K562 (cell line): ENCODE results near the gene NINJ1. TPM values are rescaled to one million over a fixed set of nuclear protein-coding genes. Genes with fewer than 3 reads are reported as not detected.

Source experiments
- ATF1 ChIP-seq, 2 experiments: fragments of 450-650 bp in 1 of 2; IDR thresholded peaks; 2 replicates each; pipeline ENCODE4 v1.6.1; 2016; ENCODE audit warnings: missing compliant biosample characterization in 1 of 2, missing genetic modification characterization in 1 of 2
- CTBP1 ChIP-seq: fragments of 450-650 bp; IDR thresholded peaks from 2 replicates; pipeline ENCODE4 v1.6.1; 2016; ENCODE audit warnings: borderline replicate concordance
- CTCFL ChIP-seq: IDR thresholded peaks from 2 replicates; pipeline ENCODE4 v1.6.1; 2011; ENCODE audit warnings: borderline replicate concordance, low read depth, mild to moderate bottlenecking, moderate library complexity, low read length; ENCODE audit not compliant: insufficient read depth, poor library complexity, severe bottlenecking
- FOS ChIP-seq: IDR thresholded peaks from 3 replicates; pipeline ENCODE4 v1.6.1; 2011; ENCODE audit not compliant: insufficient read length; ENCODE audit errors: extremely low read depth
- PHF20 ChIP-seq: fragments of 450-650 bp; IDR thresholded peaks from 2 replicates; pipeline ENCODE4 v1.6.1; 2018; ENCODE audit not compliant: partially characterized antibody
- SNRNP70 ChIP-seq: fragments of 200-400 bp; formaldehyde crosslinking; optimal IDR thresholded peaks from 2 replicates; pipeline ENCODE3; 2017; ENCODE audit warnings: low read depth, low read length
- XRCC4 ChIP-seq: IDR thresholded peaks from one replicate; pipeline ENCODE4 v1.6.1; 2011; ENCODE audit not compliant: insufficient read depth, insufficient read length; ENCODE audit errors: extremely low read depth
- ZNF274 ChIP-seq: IDR thresholded peaks from 2 replicates; pipeline ENCODE4 v1.6.1; 2011; ENCODE audit warnings: low read depth, mild to moderate bottlenecking, low read length, moderate library complexity, borderline replicate concordance
- ZNF785 ChIP-seq: fragments of 250-450 bp; sonication (Bioruptor Pico); IDR thresholded peaks from 2 replicates; pipeline ENCODE4 v1.4.0; 2020; ENCODE audit warnings: mild to moderate bottlenecking
- polyA plus RNA-seq, 8 experiments: library from polyadenylated mRNA; depleted of rRNA in 4 of 8; stranded (reverse) in 5 of 8; unstranded in 3 of 8; fragments of >200 nt; fragmentation: Nextera tagmentation in 2 of 8; fragmentation: Illumina TruSeq in 1 of 8; extraction: Ambion mirVana in 2 of 8; extraction: Trizol in 1 of 8; gene quantifications; 2 replicates each; pipeline versions ENCODE4 v1.2.1 to v1.2.3, GENCODE V29; 2011 to 2014; ENCODE audit warnings: inconsistent platforms in 1 of 8, missing spikeins in 1 of 8
- total RNA-seq, 7 experiments: library from RNA; depleted of rRNA in 6 of 7; stranded (reverse); fragments of >200 nt in 6 of 7; fragmentation: Illumina TruSeq in 2 of 7; extraction: Trizol in 2 of 7; gene quantifications; 2 replicates each; pipeline versions ENCODE4 v1.2.1 to v1.2.3, GENCODE V29; 2011 to 2021; ENCODE audit warnings: low replicate concordance in 1 of 7

The NINJ1 gene
- total and polyA plus RNA-seq, 9 of the 15 experiments (the other 6 are each of a cell fraction or from before 2014, with no cell fraction given): 0.13 to 8.4 (median 4.9) TPM

DNA sequence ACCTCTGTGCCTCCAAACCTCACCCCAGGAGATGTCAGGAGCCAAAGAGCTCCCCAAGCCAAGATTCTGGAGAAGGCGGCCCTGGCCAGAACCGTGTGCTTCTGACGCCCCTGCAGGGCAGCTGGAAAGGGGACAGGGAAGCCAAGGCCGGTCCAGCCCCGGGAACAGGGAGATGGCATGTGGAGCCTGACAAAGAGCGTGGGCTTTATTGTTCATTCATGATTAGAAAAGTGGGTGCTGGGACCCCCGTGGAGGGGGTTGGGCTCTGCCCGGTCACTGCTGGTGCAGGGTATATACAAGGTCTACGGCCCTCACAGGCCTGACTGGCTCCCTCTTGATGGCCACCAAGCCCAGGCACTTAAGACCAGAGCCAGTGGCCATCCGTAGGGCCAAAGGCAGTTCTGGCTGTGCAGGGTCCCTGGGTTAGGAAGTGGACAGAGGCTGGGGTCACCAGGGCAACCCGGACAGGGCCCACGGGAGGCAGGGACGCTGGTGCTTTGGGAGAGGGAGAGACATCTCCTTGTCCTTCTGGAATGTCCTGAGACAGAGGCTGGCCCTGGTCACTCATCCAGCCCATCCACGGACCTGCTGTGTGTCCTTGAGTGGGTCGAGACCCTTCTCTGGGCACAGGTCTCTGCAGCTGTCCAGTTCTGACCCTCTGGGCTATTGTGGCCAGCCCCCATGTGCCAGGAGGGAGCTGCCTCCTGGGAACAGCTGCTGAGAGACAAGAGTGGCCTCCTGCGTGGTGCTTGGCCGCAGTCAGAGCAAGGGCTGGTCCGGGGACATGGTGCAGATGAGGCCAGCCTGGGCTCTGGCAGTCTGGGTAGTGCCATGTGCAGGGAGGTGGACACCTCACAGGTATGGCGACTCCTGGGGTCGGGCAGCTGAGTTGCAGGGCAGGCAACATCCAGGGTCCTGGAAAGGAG is 12.5 kb downstream of the NINJ1 start (continued):
- no peak for TF ChIP-seq ZNF785 (CRISPR knock-in tag)
- no peak for TF ChIP-seq ATF1 (CRISPR knock-in tag; IDR thresholded peaks at IDR 0.05)
- TF ChIP-seq ATF1 (tag; IDR thresholded peaks at IDR 0.05): no peak
- no peak for TF ChIP-seq SNRNP70
- no peak for TF ChIP-seq CTCFL
- TF ChIP-seq XRCC4: no peak
- no peak for TF ChIP-seq CTBP1
- no peak for TF ChIP-seq PHF20
- TF ChIP-seq ZNF274: no peak
- TF ChIP-seq FOS: no peak
- TF ChIP-seq, all 486 proteins: peak for 0
